Hepatocyte (in vitro differentiated cells): ENCODE measurements around the gene DYSF. TPM values are rescaled to one million over a fixed set of nuclear protein-coding genes. Genes with fewer than 3 reads are reported as not detected.
A peak's percentile ranks its signal among the peaks of the same experiment; 100 is the strongest.

ENCODE experiments used
- DNase-seq: peaks from one replicate; pipeline ENCODE4 v3.0.0-alpha.2; 2016; ENCODE audit warnings: low spot score
- H2AFZ ChIP-seq: fragments of 200-600 bp; sonication (generic); 2 replicates; pipeline ENCODE4 v1.6.0; 2016; ENCODE audit warnings: antibody characterized with exemption, mild to moderate bottlenecking
- H3K27ac ChIP-seq: fragments of 200-600 bp; sonication (generic); 2 replicates; pipeline ENCODE4 v1.5.1; 2016; ENCODE audit warnings: mild to moderate bottlenecking
- H3K27me3 ChIP-seq: fragments of 200-600 bp; sonication (generic); 2 replicates; pipeline ENCODE4 v1.6.1; 2016
- H3K36me3 ChIP-seq: fragments of 200-600 bp; sonication (generic); replicated peaks from 2 replicates; pipeline ENCODE4 v1.5.1; 2016; ENCODE audit warnings: low read depth; ENCODE audit not compliant: insufficient read depth
- H3K4me1 ChIP-seq: fragments of 200-600 bp; sonication (generic); 2 replicates; pipeline ENCODE4 v1.5.1; 2016; ENCODE audit warnings: mild to moderate bottlenecking, moderate library complexity; ENCODE audit not compliant: insufficient read depth
- H3K4me2 ChIP-seq: fragments of 200-600 bp; sonication (generic); 2 replicates; pipeline ENCODE4 v1.6.0; 2016
- H3K4me3 ChIP-seq: fragments of 200-600 bp; sonication (generic); 2 replicates; pipeline ENCODE4 v1.5.1; 2016; ENCODE audit warnings: mild to moderate bottlenecking
- H3K79me2 ChIP-seq: fragments of 200-600 bp; sonication (generic); 2 replicates; pipeline ENCODE4 v1.6.0; 2017; ENCODE audit warnings: mild to moderate bottlenecking
- H3K9me2 ChIP-seq: fragments of 200-600 bp; sonication (generic); replicated peaks from 2 replicates; pipeline ENCODE4 v1.6.0; 2017; ENCODE audit warnings: mild to moderate bottlenecking; ENCODE audit not compliant: insufficient read depth
- H3K9me3 ChIP-seq: fragments of 200-600 bp; sonication (generic); 2 replicates; pipeline ENCODE4 v1.5.1; 2016; ENCODE audit warnings: low read depth, mild to moderate bottlenecking
- H4K20me1 ChIP-seq: fragments of 200-600 bp; sonication (generic); 2 replicates; pipeline ENCODE4 v1.6.0; 2016; ENCODE audit warnings: mild to moderate bottlenecking; ENCODE audit not compliant: insufficient read depth, poor library complexity, severe bottlenecking
- CTCF ChIP-seq: fragments of 200-600 bp; sonication (generic); IDR thresholded peaks from 2 replicates; pipeline ENCODE4 v1.5.1; 2016; ENCODE audit warnings: antibody characterized with exemption, mild to moderate bottlenecking; ENCODE audit not compliant: poor library complexity
- EZH2 ChIP-seq: fragments of 200-600 bp; sonication (generic); IDR thresholded peaks from 2 replicates; pipeline ENCODE4 v1.6.1; 2016; ENCODE audit warnings: antibody characterized with exemption, mild to moderate bottlenecking, borderline replicate concordance
- EZH2phosphoT487 ChIP-seq: fragments of 200-600 bp; sonication (generic); IDR thresholded peaks from one replicate; pipeline ENCODE4 v1.6.1; 2018; ENCODE audit warnings: antibody characterized with exemption, mild to moderate bottlenecking, low read depth, moderate library complexity; ENCODE audit not compliant: unreplicated experiment, severe bottlenecking
- WGBS: methylation state at CpG from one replicate; pipeline ENCODE4 v1.1.6; 2016; ENCODE audit warnings: low lambda C conversion rate; ENCODE audit errors: missing lambda C conversion rate; 5-methylcytosine and 5-hydroxymethylcytosine counted together
- polyA plus RNA-seq: library from polyadenylated mRNA; unstranded; fragments of >200 nt; fragmentation: Nextera tagmentation; extraction: Ambion mirVana; gene quantifications from 2 replicates; pipeline ENCODE4 v1.2.1, GENCODE V29; 2016
- total RNA-seq: library from RNA; depleted of rRNA; stranded (reverse); fragments of >200 nt; gene quantifications from 2 replicates; pipeline ENCODE4 v1.2.3, GENCODE V29; 2014

DYSF gene
- total and polyA plus RNA-seq, 2 experiments from 2014 or later = 0.25 to 0.90 TPM

- WGBS = 74% methylated on average over 4 of the region's 5 CpGs
- Histone ChIP-seq H3K79me2 (no peaks in the 10 kb centered on the region), H3K27me3 (no peaks in the 10 kb centered on the region), H3K4me2 (no peak overlapping the region), H2AFZ (no peak overlapping the region), H3K27ac (no peak overlapping the region), H3K4me1 (no peaks in the 10 kb centered on the region), H3K9me2 (no peaks in the 10 kb centered on the region), H3K36me3 (no peaks in the 10 kb centered on the region), H3K4me3 (no peak overlapping the region), H4K20me1 (no peaks in the 10 kb centered on the region), H3K9me3 (no peaks in the 10 kb centered on the region)
- TF ChIP-seq EZH2 = no peak
- no peak for DNase-seq
These were observed 167.5 kb downstream of the DYSF start for GRCh38 chr2:71620851-71621251.

- Histone ChIP-seq H2AFZ (no peak overlapping the region), H3K9me3 (no peaks in the 10 kb centered on the region), H4K20me1 (no peaks in the 10 kb centered on the region), H3K79me2 (no peaks in the 10 kb centered on the region), H3K27ac (no peak overlapping the region), H3K4me2 (no peak overlapping the region), H3K9me2 (no peaks in the 10 kb centered on the region), H3K4me1 (no peaks in the 10 kb centered on the region), H3K27me3 (no peaks in the 10 kb centered on the region), H3K36me3 (no peaks in the 10 kb centered on the region), H3K4me3 (no peak overlapping the region)
- no peak for DNase-seq
- TF ChIP-seq CTCF (no peak), EZH2phosphoT487 (no peak), EZH2 (no peak)
These were observed 175.9 kb downstream of the DYSF start for GRCh38 chr2:71629273-71629672.

- WGBS = 94% methylated on average over 2 of the region's 2 CpGs
- Histone ChIP-seq H3K27me3 (no peaks in the 10 kb centered on the region), H2AFZ (no peak overlapping the region), H3K79me2 (no peaks in the 10 kb centered on the region), H3K9me3 (no peaks in the 10 kb centered on the region), H3K36me3 (no peaks in the 10 kb centered on the region), H4K20me1 (no peaks in the 10 kb centered on the region), H3K9me2 (no peaks in the 10 kb centered on the region), H3K4me1 (no peaks in the 10 kb centered on the region), H3K4me3 (no peak overlapping the region), H3K27ac (no peak overlapping the region), H3K4me2 (no peak overlapping the region)
- TF ChIP-seq EZH2 (no peak), CTCF (no peak), EZH2phosphoT487 (no peak)
- DNase-seq = no peak
These were observed 176.6 kb downstream of the DYSF start for GRCh38 chr2:71629771-71630453.

GRCh38 chr2:71630454-71631328 lies 177.3 kb downstream of the DYSF start:
- 92% methylated on average over 2 of the region's 2 CpGs for WGBS
- no peaks in the 10 kb centered on the region for H3K9me2 ChIP-seq
- H3K27me3 ChIP-seq = no peaks in the 10 kb centered on the region
- no peak overlapping the region for H3K4me3 ChIP-seq
- no peak overlapping the region for H2AFZ ChIP-seq
- no peaks in the 10 kb centered on the region for H3K36me3 ChIP-seq
- no peaks in the 10 kb centered on the region for H3K79me2 ChIP-seq
- TF ChIP-seq EZH2phosphoT487 = no peak
- TF ChIP-seq CTCF = no peak
- no peak for TF ChIP-seq EZH2
- no peaks in the 10 kb centered on the region for H3K4me1 ChIP-seq
- H3K9me3 ChIP-seq = no peaks in the 10 kb centered on the region
- H4K20me1 ChIP-seq = no peaks in the 10 kb centered on the region
- no peak for DNase-seq
- H3K4me2 ChIP-seq = peak overlapping the region; percentile 45
- H3K27ac ChIP-seq = peak overlapping the region; percentile 33
